DOHH2 (cell line): ENCODE measurements around the gene ZNF276.

Source experiments
- CTCF ChIP-seq: fragments of 200-600 bp; sonication (generic); IDR thresholded peaks from one replicate; pipeline ENCODE4 v1.5.1; 2014; ENCODE audit warnings: antibody characterized with exemption, mild to moderate bottlenecking, low read depth, low read length; ENCODE audit not compliant: poor library complexity, severe bottlenecking
- EZH2phosphoT487 ChIP-seq: fragments of 200-600 bp; sonication (generic); IDR thresholded peaks from 2 replicates; pipeline ENCODE4 v1.6.1; 2017; ENCODE audit warnings: borderline replicate concordance, mild to moderate bottlenecking, antibody characterized with exemption, low read length, moderate library complexity, mixed read lengths

GRCh38 chr16:89716916-89717687, 4.2 kb upstream of the ZNF276 start:
- TF ChIP-seq CTCF = no peak
- TF ChIP-seq EZH2phosphoT487 = no peak
